ENCODE measurements around the gene EPS8.

DNA sequence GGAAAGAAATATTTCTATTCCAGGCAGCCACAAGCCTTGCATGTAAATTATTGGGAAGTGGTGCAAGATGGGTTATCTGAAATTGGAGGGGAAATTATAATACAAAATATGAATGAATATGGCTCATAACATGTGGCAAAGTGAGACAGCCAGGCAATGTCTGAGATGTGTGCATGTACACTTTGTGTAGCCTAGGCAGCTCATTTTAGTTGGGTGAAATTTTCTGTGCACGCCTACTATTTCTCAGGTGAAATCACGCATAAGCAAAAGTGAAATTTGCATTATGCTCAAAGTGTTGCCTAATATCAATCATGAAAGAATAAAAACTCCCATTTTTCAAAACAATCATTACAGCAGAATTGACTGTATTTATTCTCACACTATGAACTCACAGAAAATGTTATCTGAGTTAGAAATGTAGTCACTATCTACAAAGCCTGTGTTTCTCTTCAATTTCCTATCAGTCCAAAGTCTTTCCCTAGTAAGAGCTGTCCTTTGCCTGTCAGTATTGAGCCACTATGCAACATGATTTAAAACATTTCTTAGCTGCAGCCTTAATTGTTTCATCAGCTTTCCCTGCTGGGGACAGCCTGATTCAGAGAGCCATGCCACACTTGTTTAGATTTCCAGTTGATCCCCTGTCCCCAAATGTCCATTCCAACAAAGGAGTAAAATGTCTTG is 80.7 kb downstream of the EPS8 start:
- TF ChIP-seq, protein P1, sequence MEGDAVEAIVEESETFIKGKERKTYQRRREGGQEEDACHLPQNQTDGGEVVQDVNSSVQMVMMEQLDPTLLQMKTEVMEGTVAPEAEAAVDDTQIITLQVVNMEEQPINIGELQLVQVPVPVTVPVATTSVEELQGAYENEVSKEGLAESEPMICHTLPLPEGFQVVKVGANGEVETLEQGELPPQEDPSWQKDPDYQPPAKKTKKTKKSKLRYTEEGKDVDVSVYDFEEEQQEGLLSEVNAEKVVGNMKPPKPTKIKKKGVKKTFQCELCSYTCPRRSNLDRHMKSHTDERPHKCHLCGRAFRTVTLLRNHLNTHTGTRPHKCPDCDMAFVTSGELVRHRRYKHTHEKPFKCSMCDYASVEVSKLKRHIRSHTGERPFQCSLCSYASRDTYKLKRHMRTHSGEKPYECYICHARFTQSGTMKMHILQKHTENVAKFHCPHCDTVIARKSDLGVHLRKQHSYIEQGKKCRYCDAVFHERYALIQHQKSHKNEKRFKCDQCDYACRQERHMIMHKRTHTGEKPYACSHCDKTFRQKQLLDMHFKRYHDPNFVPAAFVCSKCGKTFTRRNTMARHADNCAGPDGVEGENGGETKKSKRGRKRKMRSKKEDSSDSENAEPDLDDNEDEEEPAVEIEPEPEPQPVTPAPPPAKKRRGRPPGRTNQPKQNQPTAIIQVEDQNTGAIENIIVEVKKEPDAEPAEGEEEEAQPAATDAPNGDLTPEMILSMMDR (IDR thresholded peaks at IDR 0.05) = no peak
- no peak for TF ChIP-seq ZFX (IDR thresholded peaks at IDR 0.05; ENCODE audit: borderline replicate concordance)

All from 22Rv1 (cell line).